ENCODE results near the gene PUS1. TPM values are rescaled to one million over a fixed set of nuclear protein-coding genes. Genes with fewer than 3 reads are reported as not detected.

Gene PUS1
- total RNA-seq, 1 experiment from 2014 or later, result 103 TPM

GRCh38 chr12:131902332-131903241, 26.5 kb upstream of the PUS1 start:
- ChIA-PET CTCF (no interaction called here), POLR2A (ENCODE audit: low non-redundant PET) (no interaction called here)
- Histone ChIP-seq H3K4me3 (ENCODE audit: low read depth, low read length, poor library complexity, severe bottlenecking) (no peak overlapping the region), H3K27ac (ENCODE audit: low read depth, low read length, poor library complexity, severe bottlenecking) (peak overlapping the region; percentile 30), H3K4me1 (ENCODE audit: insufficient read depth, low read length, poor library complexity, severe bottlenecking) (no peaks in the 10 kb centered on the region), H3K36me3 (ENCODE audit: insufficient read depth, low read length, poor library complexity, severe bottlenecking) (no peaks in the 10 kb centered on the region), H3K27me3 (replicated peaks; ENCODE audit: insufficient read depth, low read depth, low read length, poor library complexity) (no peaks in the 10 kb centered on the region), H3K9me3 (ENCODE audit: low read depth, low read length, poor library complexity, severe bottlenecking) (no peaks in the 10 kb centered on the region)
- intact Hi-C loops (cut with micrococcal nuclease; ENCODE audit: unreplicated experiment), result no loop called here
- no peak for DNase-seq (ENCODE audit: low spot score)
- BruUV-seq (replicated peaks), result no TSS peak
- TF ChIP-seq EZH2 (IDR thresholded peaks at IDR 0.05; ENCODE audit: borderline replicate concordance, low read depth, low read length, poor library complexity, severe bottlenecking), result no peak
- TF ChIP-seq, protein P1, sequence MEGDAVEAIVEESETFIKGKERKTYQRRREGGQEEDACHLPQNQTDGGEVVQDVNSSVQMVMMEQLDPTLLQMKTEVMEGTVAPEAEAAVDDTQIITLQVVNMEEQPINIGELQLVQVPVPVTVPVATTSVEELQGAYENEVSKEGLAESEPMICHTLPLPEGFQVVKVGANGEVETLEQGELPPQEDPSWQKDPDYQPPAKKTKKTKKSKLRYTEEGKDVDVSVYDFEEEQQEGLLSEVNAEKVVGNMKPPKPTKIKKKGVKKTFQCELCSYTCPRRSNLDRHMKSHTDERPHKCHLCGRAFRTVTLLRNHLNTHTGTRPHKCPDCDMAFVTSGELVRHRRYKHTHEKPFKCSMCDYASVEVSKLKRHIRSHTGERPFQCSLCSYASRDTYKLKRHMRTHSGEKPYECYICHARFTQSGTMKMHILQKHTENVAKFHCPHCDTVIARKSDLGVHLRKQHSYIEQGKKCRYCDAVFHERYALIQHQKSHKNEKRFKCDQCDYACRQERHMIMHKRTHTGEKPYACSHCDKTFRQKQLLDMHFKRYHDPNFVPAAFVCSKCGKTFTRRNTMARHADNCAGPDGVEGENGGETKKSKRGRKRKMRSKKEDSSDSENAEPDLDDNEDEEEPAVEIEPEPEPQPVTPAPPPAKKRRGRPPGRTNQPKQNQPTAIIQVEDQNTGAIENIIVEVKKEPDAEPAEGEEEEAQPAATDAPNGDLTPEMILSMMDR (conservative IDR thresholded peaks at IDR 0.05; ENCODE audit: low read depth, low read length), result no peak

DNA sequence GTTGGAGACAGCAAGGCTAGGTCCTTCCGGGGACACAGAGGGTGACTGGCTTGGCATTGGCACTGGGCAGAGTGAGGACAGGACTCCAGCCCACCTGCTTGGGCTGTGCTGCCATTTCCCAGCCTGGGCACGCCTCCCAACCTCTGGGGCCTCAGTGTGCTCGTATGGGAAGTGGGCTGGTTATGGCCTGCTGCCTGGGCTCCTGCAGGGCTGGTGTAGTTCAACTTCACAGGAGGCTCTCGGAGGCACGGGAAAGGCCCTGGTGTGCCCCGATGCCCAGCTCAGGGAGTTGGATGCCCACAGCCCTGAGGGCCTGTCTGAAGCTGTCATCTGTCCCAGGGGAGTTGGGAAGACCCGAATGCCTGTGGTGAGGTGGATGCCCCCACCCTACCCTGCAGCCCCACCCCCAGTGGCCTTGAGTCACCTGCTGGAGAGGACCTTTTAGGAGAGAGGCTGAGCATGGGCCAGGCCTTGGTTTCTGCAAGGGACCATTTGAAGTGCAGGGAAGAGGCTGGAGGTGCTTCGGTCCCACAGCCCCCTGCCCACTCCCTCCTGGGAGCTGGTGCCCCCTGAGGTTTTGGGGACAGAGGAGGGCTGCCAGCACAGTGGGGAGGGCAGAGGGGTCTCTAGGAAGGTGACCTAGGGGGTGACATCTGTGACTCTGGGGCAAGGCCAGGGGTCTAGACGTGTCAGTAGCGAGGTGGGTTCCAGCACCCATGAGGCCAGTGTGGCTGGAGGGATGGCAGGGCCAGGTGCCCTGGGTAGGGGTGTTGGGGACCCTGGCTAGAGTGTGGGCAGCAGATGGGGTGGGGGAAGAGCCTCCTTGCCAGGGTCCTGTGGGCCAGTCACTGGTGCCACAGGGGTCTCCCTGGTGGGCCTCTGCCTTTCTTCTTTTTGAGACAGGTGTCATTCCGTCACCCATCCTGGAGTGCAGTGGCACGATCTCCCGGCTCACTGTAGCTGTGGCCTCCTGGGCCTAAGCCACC, 25.5 kb upstream of the PUS1 start:
- POLR2A ChIA-PET (ENCODE audit: low non-redundant PET), result no interaction called here

DNA sequence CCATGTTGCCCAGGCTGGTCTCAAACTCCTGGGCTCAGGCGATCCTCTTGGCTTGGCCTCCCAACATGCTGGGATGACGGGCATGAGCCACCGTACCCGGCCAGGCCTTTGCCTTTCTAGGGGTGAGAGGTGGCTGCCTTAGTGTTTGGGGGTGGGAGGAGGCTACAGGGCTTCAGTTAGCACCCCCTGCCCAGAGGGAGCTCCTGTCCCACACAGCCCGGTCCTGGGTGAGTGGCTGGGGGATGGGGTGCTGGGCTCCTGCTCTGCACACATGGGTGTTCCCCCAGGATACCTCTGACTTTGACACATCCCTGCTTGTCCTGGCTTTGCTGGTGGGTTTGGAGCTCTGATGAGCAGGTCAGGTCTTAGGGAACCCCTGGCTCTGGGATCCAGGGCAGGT, 24.7 kb upstream of the PUS1 start:
- Histone ChIP-seq H3K27ac (ENCODE audit: low read depth, low read length, poor library complexity, severe bottlenecking) (no peak overlapping the region), H3K4me1 (ENCODE audit: insufficient read depth, low read length, poor library complexity, severe bottlenecking) (no peaks in the 10 kb centered on the region), H3K9me3 (ENCODE audit: low read depth, low read length, poor library complexity, severe bottlenecking) (no peaks in the 10 kb centered on the region), H3K4me3 (ENCODE audit: low read depth, low read length, poor library complexity, severe bottlenecking) (no peak overlapping the region), H3K36me3 (ENCODE audit: insufficient read depth, low read length, poor library complexity, severe bottlenecking) (peaks cover 4% of the 10 kb centered on the region), H3K27me3 (replicated peaks; ENCODE audit: insufficient read depth, low read depth, low read length, poor library complexity) (no peaks in the 10 kb centered on the region)
- DNase-seq (ENCODE audit: low spot score), result no peak
- no TSS peak for BruUV-seq (replicated peaks)
- ChIA-PET CTCF (no interaction called here), POLR2A (ENCODE audit: low non-redundant PET) (no interaction called here)
- intact Hi-C loops (cut with micrococcal nuclease; ENCODE audit: unreplicated experiment), result no loop called here
- TF ChIP-seq EZH2 (IDR thresholded peaks at IDR 0.05; ENCODE audit: borderline replicate concordance, low read depth, low read length, poor library complexity, severe bottlenecking), result no peak
- TF ChIP-seq, protein P1 (conservative IDR thresholded peaks at IDR 0.05; ENCODE audit: low read depth, low read length), result no peak

More for the DNA sequence above, 25.5 kb upstream of the PUS1 start:
- H3K9me3 ChIP-seq (ENCODE audit: low read depth, low read length, poor library complexity, severe bottlenecking), result no peaks in the 10 kb centered on the region
- CTCF ChIA-PET, result no interaction called here
- H3K4me3 ChIP-seq (ENCODE audit: low read depth, low read length, poor library complexity, severe bottlenecking), result no peak overlapping the region
- no peak for TF ChIP-seq EZH2 (IDR thresholded peaks at IDR 0.05; ENCODE audit: borderline replicate concordance, low read depth, low read length, poor library complexity, severe bottlenecking)
- BruUV-seq (replicated peaks), result no TSS peak
- peaks cover under 1% of the 10 kb centered on the region for H3K36me3 ChIP-seq (ENCODE audit: insufficient read depth, low read length, poor library complexity, severe bottlenecking)
- no peaks in the 10 kb centered on the region for H3K27me3 ChIP-seq (replicated peaks; ENCODE audit: insufficient read depth, low read depth, low read length, poor library complexity)
- no peaks in the 10 kb centered on the region for H3K4me1 ChIP-seq (ENCODE audit: insufficient read depth, low read length, poor library complexity, severe bottlenecking)
- H3K27ac ChIP-seq (ENCODE audit: low read depth, low read length, poor library complexity, severe bottlenecking), result no peak overlapping the region
- intact Hi-C loops (cut with micrococcal nuclease; ENCODE audit: unreplicated experiment), result no loop called here
- no peak for DNase-seq (ENCODE audit: low spot score)

Data from A673 (cell line).